ENCODE measurements around the gene SLC38A2. TPM values are rescaled to one million over a fixed set of nuclear protein-coding genes. Genes with fewer than 3 reads are reported as not detected.

SLC38A2 gene
- total RNA-seq, 1 experiment from 2014 or later = 453 TPM

DNA sequence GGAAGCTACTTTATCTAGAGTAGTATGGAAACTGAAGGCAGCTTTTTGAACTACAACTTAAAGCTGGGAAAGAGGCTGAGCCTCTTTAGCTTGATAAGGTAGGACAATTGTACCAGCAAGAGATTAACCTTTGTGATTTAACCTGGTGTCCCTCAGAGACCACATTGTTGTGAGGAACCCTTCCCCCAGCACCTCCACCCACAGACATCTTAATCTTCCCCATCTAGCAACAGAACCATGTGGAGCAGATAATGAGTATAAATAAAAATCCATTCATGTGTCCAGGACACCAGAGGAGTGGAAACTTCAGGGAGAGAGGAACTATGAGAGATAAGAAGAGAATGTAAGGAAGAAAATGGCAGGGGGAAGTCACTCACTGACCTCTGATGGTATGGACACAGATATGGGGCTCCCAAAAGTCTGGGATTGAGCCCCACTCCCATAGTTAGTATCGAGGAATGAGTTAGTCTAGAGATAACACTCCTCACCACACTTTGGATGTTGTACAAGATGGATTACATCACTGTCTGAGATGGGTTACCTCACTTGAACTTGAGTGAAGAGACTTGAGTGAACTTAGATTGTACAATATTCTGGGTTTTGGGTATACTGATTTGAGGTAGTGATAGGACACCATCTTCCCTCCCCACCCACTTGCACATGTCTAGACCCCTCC lies 33.9 kb upstream of the SLC38A2 start:
- H2BK5ac ChIP-seq (ENCODE audit: insufficient read length, low read length) = no peak overlapping the region
- DNase-seq = no peak
- H2BK15ac ChIP-seq (ENCODE audit: low read depth, low read length) = no peak overlapping the region
- H2BK120ac ChIP-seq (ENCODE audit: low read depth, low read length, poor library complexity, severe bottlenecking) = no peak overlapping the region
- no peak overlapping the region for H3K18ac ChIP-seq (ENCODE audit: insufficient read length, low read depth, low read length)
- WGBS (ENCODE audit: extremely low coverage, insufficient read length, low lambda C conversion rate) = no CpG with 5 or more reads among the region's 1 CpG
- H3K14ac ChIP-seq (ENCODE audit: insufficient read depth, low read length) = no peak overlapping the region
- no peaks in the 10 kb centered on the region for H3K27me3 Mint-ChIP-seq (ENCODE audit: low read depth)
- no peak overlapping the region for H3T11ph ChIP-seq (ENCODE audit: low read length)
- H3K4ac ChIP-seq (ENCODE audit: low read depth, low read length) = no peak overlapping the region
- H3K9me3 Mint-ChIP-seq = 0 out of 5 replicates have a peak, but pooled peaks cover 0 to 2% of the 10 kb centered on the region in 2 experiments
- H4K91ac ChIP-seq (ENCODE audit: insufficient read length, low read depth, low read length) = no peak overlapping the region
- H3K4me3 Mint-ChIP-seq = no peak overlapping the region
- peaks cover 31 to 32% of the 10 kb centered on the region in 2 experiments for H3K4me1 Mint-ChIP-seq
- H2BK12ac ChIP-seq (ENCODE audit: insufficient read length, low read depth, low read length) = no peak overlapping the region
- H3K79me2 ChIP-seq (ENCODE audit: insufficient read depth, low read length) = no peaks in the 10 kb centered on the region
- H2AFZ ChIP-seq (ENCODE audit: low read length) = no peak overlapping the region
- H4K8ac ChIP-seq (replicated peaks; ENCODE audit: insufficient read length, low read depth, low read length) = no peak overlapping the region
- no peak overlapping the region for H2BK20ac ChIP-seq (ENCODE audit: low read depth, low read length, poor library complexity, severe bottlenecking)
- H3K4me2 ChIP-seq (ENCODE audit: insufficient read depth, insufficient read length, low read length) = no peak overlapping the region
- H4K20me1 ChIP-seq (ENCODE audit: control insufficient read depth, insufficient read depth, insufficient read length) = no peaks in the 10 kb centered on the region
- no peak overlapping the region for H2AK5ac ChIP-seq (ENCODE audit: insufficient read length, low read length)
- H3K23me2 ChIP-seq (ENCODE audit: insufficient read length, low read depth, low read length, poor library complexity, severe bottlenecking) = no peaks in the 10 kb centered on the region
- TF ChIP-seq, protein P1, sequence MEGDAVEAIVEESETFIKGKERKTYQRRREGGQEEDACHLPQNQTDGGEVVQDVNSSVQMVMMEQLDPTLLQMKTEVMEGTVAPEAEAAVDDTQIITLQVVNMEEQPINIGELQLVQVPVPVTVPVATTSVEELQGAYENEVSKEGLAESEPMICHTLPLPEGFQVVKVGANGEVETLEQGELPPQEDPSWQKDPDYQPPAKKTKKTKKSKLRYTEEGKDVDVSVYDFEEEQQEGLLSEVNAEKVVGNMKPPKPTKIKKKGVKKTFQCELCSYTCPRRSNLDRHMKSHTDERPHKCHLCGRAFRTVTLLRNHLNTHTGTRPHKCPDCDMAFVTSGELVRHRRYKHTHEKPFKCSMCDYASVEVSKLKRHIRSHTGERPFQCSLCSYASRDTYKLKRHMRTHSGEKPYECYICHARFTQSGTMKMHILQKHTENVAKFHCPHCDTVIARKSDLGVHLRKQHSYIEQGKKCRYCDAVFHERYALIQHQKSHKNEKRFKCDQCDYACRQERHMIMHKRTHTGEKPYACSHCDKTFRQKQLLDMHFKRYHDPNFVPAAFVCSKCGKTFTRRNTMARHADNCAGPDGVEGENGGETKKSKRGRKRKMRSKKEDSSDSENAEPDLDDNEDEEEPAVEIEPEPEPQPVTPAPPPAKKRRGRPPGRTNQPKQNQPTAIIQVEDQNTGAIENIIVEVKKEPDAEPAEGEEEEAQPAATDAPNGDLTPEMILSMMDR (conservative IDR thresholded peaks at IDR 0.05) = no peak
- peak overlapping the region in 1 of 3 experiments; percentile 45; a peak in 1 of 7 replicates for H3K27ac Mint-ChIP-seq
- H3K9me3 ChIP-seq (ENCODE audit: control insufficient read depth, low read depth, low read length) = no peaks in the 10 kb centered on the region
- no peak overlapping the region for H4K5ac ChIP-seq (ENCODE audit: insufficient read length, low read depth, low read length)
- H3K56ac ChIP-seq (ENCODE audit: insufficient read length, low read depth, low read length) = no peak overlapping the region
- no peaks in the 10 kb centered on the region for H3K79me1 ChIP-seq (ENCODE audit: insufficient read depth, low read depth, low read length, poor library complexity, severe bottlenecking)
- no peak overlapping the region for H3K27ac ChIP-seq (ENCODE audit: insufficient read length, low read depth, low read length)
- peaks cover 6% of the 10 kb centered on the region; the same call in 1 of the 2 replicates for H3K4me1 ChIP-seq (ENCODE audit: insufficient read depth, low read length)
- peaks cover 1 to 6% (median 5%) of the 10 kb centered on the region in 3 experiments; a peak in 5 of 7 replicates for H3K36me3 Mint-ChIP-seq (ENCODE audit: insufficient read depth in 1 of 3, low read depth in 3 of 3)
- no peak overlapping the region for H3K9ac ChIP-seq (ENCODE audit: extremely low read depth, insufficient read length, low read length)
- no peak overlapping the region for H3K23ac ChIP-seq (ENCODE audit: insufficient read length, low read depth, low read length)
- no peaks in the 10 kb centered on the region for H3K27me3 ChIP-seq (ENCODE audit: insufficient read depth, low read length)
